OCI-LY7 (cell line): Measurements from ENCODE around the gene YOD1. TPM values are rescaled to one million over a fixed set of nuclear protein-coding genes. Genes with fewer than 3 reads are reported as not detected.

ENCODE experiments used
- BruUV-seq: library from RNA; stranded (reverse); fragments of 400-500 nt; replicated peaks from 2 replicates; lab custom pipeline; 2021; lab: Mats Ljungman, UMichigan
- CTCF ChIA-PET: fragments of 300-600 bp; sonication (Branson Sonifier 250); formaldehyde crosslinking; loops from one replicate; lab custom pipeline; 2022; ENCODE audit warnings: antibody characterized with exemption; ENCODE audit not compliant: unreplicated experiment; lab: Charles Lee
- POLR2A ChIA-PET: fragments of 300-600 bp; sonication (Branson Sonifier 250); formaldehyde crosslinking; loops from one replicate; lab custom pipeline; 2022; ENCODE audit warnings: antibody characterized with exemption; lab: Charles Lee
- DNase-seq: peaks from one replicate; pipeline ENCODE4 v3.0.0-alpha.2; 2015; ENCODE audit warnings: low spot score
- H2AFZ ChIP-seq: fragments of 200-600 bp; sonication (generic), shearing (Covaris generic); 2 replicates; pipeline ENCODE4 v1.6.1; 2014; ENCODE audit warnings: mild to moderate bottlenecking, antibody characterized with exemption, low read length, moderate library complexity
- H3K27ac ChIP-seq: fragments of 200-600 bp; sonication (generic); 2 replicates; pipeline ENCODE4 v1.5.1; 2014; ENCODE audit warnings: mixed run types, low read depth, mild to moderate bottlenecking, moderate library complexity, low read length, inconsistent platforms; ENCODE audit not compliant: poor library complexity, severe bottlenecking
- H3K36me3 ChIP-seq: fragments of 200-600 bp; sonication (generic); 2 replicates; pipeline ENCODE4 v1.6.1; 2014; ENCODE audit warnings: mild to moderate bottlenecking, antibody characterized with exemption, low read length, moderate library complexity, mixed read lengths; ENCODE audit not compliant: insufficient read depth
- H3K4me1 ChIP-seq: fragments of 200-600 bp; sonication (generic); 2 replicates; pipeline ENCODE4 v1.5.1; 2014; ENCODE audit warnings: mild to moderate bottlenecking, low read length; ENCODE audit not compliant: insufficient read depth, poor library complexity, severe bottlenecking
- H3K4me2 ChIP-seq: fragments of 200-600 bp; sonication (generic); 2 replicates; pipeline ENCODE4 v1.6.1; 2014; ENCODE audit warnings: mild to moderate bottlenecking, low read length
- H3K4me3 ChIP-seq: fragments of 200-600 bp; sonication (generic); 2 replicates; pipeline ENCODE4 v1.5.1; 2014; ENCODE audit warnings: mild to moderate bottlenecking, low read depth, low read length; ENCODE audit not compliant: poor library complexity, severe bottlenecking
- H3K79me2 ChIP-seq: fragments of 200-600 bp; sonication (generic); 2 replicates; pipeline ENCODE4 v1.6.1; 2016; ENCODE audit warnings: low read depth, mild to moderate bottlenecking, low read length, moderate library complexity, mixed read lengths; ENCODE audit not compliant: insufficient read depth
- H3K9me2 ChIP-seq: fragments of 200-600 bp; sonication (generic); 2 replicates; pipeline ENCODE4 v1.6.1; 2016; ENCODE audit warnings: mild to moderate bottlenecking, low read length, mixed read lengths; ENCODE audit not compliant: insufficient read depth
- H3K9me3 ChIP-seq: fragments of 200-600 bp; sonication (generic); 2 replicates; pipeline ENCODE4 v1.6.1; 2014; ENCODE audit warnings: mild to moderate bottlenecking, mixed run types, low read length, mixed read lengths
- H4K20me1 ChIP-seq: fragments of 200-600 bp; sonication (generic); 2 replicates; pipeline ENCODE4 v1.6.1; 2014; ENCODE audit warnings: mild to moderate bottlenecking, antibody characterized with exemption, low read length, moderate library complexity, mixed read lengths; ENCODE audit not compliant: insufficient read depth
- EZH2phosphoT487 ChIP-seq: fragments of 200-600 bp; sonication (generic); IDR thresholded peaks from 2 replicates; pipeline ENCODE4 v1.6.1; 2018; ENCODE audit warnings: low read depth, borderline replicate concordance, mild to moderate bottlenecking, mixed run types, antibody characterized with exemption, low read length, moderate library complexity, mixed read lengths
- intact Hi-C: fragments of 100-400 bp; cut with micrococcal nuclease; formaldehyde crosslinking; loops from one replicate; pipeline ENCODE4 v1.10.0; 2022; ENCODE audit not compliant: unreplicated experiment
- total RNA-seq, 2 experiments: library from RNA; depleted of rRNA in 1 of 2; stranded (reverse); fragments of >200 nt in 1 of 2; shearing (Covaris generic) in 1 of 2; gene quantifications; 2 replicates each; pipeline ENCODE4 v1.2.3, GENCODE V29; 2014 to 2022
- TF ChIP-seq, protein P1 (sequence below): fragments of 200-600 bp; sonication (generic); conservative IDR thresholded peaks from 2 replicates; pipeline ENCODE4 v1.5.1; 2014; ENCODE audit warnings: mild to moderate bottlenecking, antibody characterized with exemption, low read length, moderate library complexity, mixed read lengths

The YOD1 gene
- total RNA-seq, 2 experiments from 2014 or later: 16.2 to 16.5 TPM

GRCh38 chr1:207049974-207050391 is 1.0 kb downstream of the YOD1 start:
- peaks cover 47% of the 10 kb centered on the region for H3K36me3 ChIP-seq
- intact Hi-C loops: loop anchor here (1.0 to 5.0 kb wide), 3 partner anchors 27 to 272 kb away; partner anchors contain the start of gene CD55
- H3K9me3 ChIP-seq: no peaks in the 10 kb centered on the region
- peak overlapping the region; percentile 94 for H3K4me2 ChIP-seq
- DNase-seq: peak; percentile 71
- ChIA-PET POLR2A (interaction anchor here (0.6 to 0.8 kb wide), 2 partner anchors 382 to 405 kb away, joined by 3 read pairs; no protein-coding TSS in a partner anchor), CTCF (interaction anchor here (0.6 to 1.2 kb wide), 3 partner anchors 17 to 352 kb away, joined by 3 to 7 read pairs (median 3); partner anchors contain the start of gene C1orf116)
- H3K9me2 ChIP-seq: no peaks in the 10 kb centered on the region
- peaks cover 34% of the 10 kb centered on the region for H4K20me1 ChIP-seq
- peak overlapping the region; percentile 70 for H3K27ac ChIP-seq
- peak overlapping the region; percentile 95 for H3K4me3 ChIP-seq
- peak overlapping the region; percentile 96; the same call in 1 of the 2 replicates for H2AFZ ChIP-seq
- TF ChIP-seq, protein P1, sequence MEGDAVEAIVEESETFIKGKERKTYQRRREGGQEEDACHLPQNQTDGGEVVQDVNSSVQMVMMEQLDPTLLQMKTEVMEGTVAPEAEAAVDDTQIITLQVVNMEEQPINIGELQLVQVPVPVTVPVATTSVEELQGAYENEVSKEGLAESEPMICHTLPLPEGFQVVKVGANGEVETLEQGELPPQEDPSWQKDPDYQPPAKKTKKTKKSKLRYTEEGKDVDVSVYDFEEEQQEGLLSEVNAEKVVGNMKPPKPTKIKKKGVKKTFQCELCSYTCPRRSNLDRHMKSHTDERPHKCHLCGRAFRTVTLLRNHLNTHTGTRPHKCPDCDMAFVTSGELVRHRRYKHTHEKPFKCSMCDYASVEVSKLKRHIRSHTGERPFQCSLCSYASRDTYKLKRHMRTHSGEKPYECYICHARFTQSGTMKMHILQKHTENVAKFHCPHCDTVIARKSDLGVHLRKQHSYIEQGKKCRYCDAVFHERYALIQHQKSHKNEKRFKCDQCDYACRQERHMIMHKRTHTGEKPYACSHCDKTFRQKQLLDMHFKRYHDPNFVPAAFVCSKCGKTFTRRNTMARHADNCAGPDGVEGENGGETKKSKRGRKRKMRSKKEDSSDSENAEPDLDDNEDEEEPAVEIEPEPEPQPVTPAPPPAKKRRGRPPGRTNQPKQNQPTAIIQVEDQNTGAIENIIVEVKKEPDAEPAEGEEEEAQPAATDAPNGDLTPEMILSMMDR: peak; percentile 98
- no peak for TF ChIP-seq EZH2phosphoT487
- H3K79me2 ChIP-seq: peaks cover 64% of the 10 kb centered on the region
- no TSS peak for BruUV-seq
- peaks cover 59% of the 10 kb centered on the region for H3K4me1 ChIP-seq

GRCh38 chr1:207049514-207049913 is 1.5 kb downstream of the YOD1 start:
- Histone ChIP-seq H3K4me2 (peak overlapping the region; percentile 94), H4K20me1 (peaks cover 34% of the 10 kb centered on the region), H3K9me3 (no peaks in the 10 kb centered on the region), H3K4me3 (peak overlapping the region; percentile 95), H3K79me2 (peaks cover 67% of the 10 kb centered on the region), H3K4me1 (peaks cover 54% of the 10 kb centered on the region), H3K9me2 (no peaks in the 10 kb centered on the region), H3K27ac (peak overlapping the region; percentile 70), H2AFZ (no peak overlapping the region), H3K36me3 (peaks cover 52% of the 10 kb centered on the region)
- TF ChIP-seq, protein P1: no peak
- intact Hi-C loops: no loop called here
- no peak for DNase-seq
- BruUV-seq: no TSS peak
- CTCF ChIA-PET: interaction anchor here (0.8 to 1.2 kb wide), 2 partner anchors 17 to 23 kb away, joined by 3 read pairs; partner anchors contain the start of gene C1orf116
- POLR2A ChIA-PET: interaction anchor here (0.6 to 0.8 kb wide), 2 partner anchors 382 to 406 kb away, joined by 3 read pairs; no protein-coding TSS in a partner anchor

- Histone ChIP-seq H2AFZ (no peak overlapping the region), H3K9me2 (no peaks in the 10 kb centered on the region), H3K4me1 (peaks cover 49% of the 10 kb centered on the region), H3K27ac (no peak overlapping the region), H4K20me1 (peaks cover 34% of the 10 kb centered on the region), H3K36me3 (peaks cover 56% of the 10 kb centered on the region), H3K4me3 (peak overlapping the region; percentile 95), H3K79me2 (peaks cover 70% of the 10 kb centered on the region), H3K9me3 (no peaks in the 10 kb centered on the region), H3K4me2 (peak overlapping the region; percentile 94)
- ChIA-PET CTCF (no interaction called here), POLR2A (no interaction called here)
- DNase-seq: no peak
- TSS peak; percentile 38 for BruUV-seq
- no peak for TF ChIP-seq EZH2phosphoT487
- TF ChIP-seq, protein P1: no peak
- intact Hi-C loops: no loop called here
Measured at GRCh38 chr1:207049054-207049453, 2.0 kb downstream of the YOD1 start.
